HepG2 (cell line): ENCODE results near the gene RASD1. TPM values are rescaled to one million over a fixed set of nuclear protein-coding genes. Genes with fewer than 3 reads are reported as not detected.

Experiments used
- ATAC-seq: fragments of 200-7000 bp; cut with Tn5 transposase; 3 replicates; pipeline ENCODE4 v1.9.1; 2020; ENCODE audit warnings: mild to moderate bottlenecking, moderate library complexity
- BruUV-seq: library from RNA; stranded (reverse); fragments of 400-500 nt; replicated peaks from 2 replicates; lab custom pipeline; 2021; lab: Mats Ljungman, UMichigan
- CTCF ChIA-PET: fragments of 300-600 bp; formaldehyde crosslinking; extraction: SDS; loops from one replicate; lab custom pipeline; 2021; ENCODE audit warnings: low total read pairs, inconsistent platforms, low intra/inter-chr PET ratio; lab: Yijun Ruan, JAX
- POLR2A ChIA-PET: fragments of 350-600 bp; sonication (Branson Sonifier 250); formaldehyde crosslinking; loops from one replicate; lab custom pipeline; 2020; ENCODE audit warnings: antibody characterized with exemption, inconsistent platforms; lab: Yijun Ruan, JAX
- DNase-seq: peaks from one replicate; pipeline ENCODE4 v3.0.0-alpha.2; 2015; ENCODE audit warnings: low spot score
- FAIRE-seq: peaks from 3 replicates; lab custom pipeline; 2011; peaks lifted over from hg19 to GRCh38; lab: Jason Lieb, UNC
- H2AFZ ChIP-seq: one replicate; pipeline ENCODE4 v1.6.1; 2011; ENCODE audit warnings: low read length, inconsistent platforms
- H3K27ac ChIP-seq: fragments of 300-600 bp; 3 replicates; pipeline ENCODE4 v1.8.0; 2011; ENCODE audit warnings: mixed run types, mild to moderate bottlenecking, mixed read lengths, low read length, inconsistent platforms; ENCODE audit not compliant: insufficient read depth; ENCODE audit errors: extremely low read length
- H3K27me3 ChIP-seq, 2 experiments: fragments of 200-600 bp in 1 of 2; 2 replicates in 1 of 2; 3 replicates in 1 of 2; pipeline versions ENCODE4 v1.6.0 to v1.8.0; 2011; ENCODE audit warnings: low read length in 2 of 2, mild to moderate bottlenecking in 2 of 2, moderate library complexity in 2 of 2, inconsistent platforms in 1 of 2; ENCODE audit not compliant: insufficient read depth in 2 of 2, control insufficient read depth in 1 of 2
- H3K36me3 ChIP-seq, 2 experiments: fragments of 200-600 bp in 1 of 2; replicated peaks in 1 of 2; 2 replicates in 1 of 2; 3 replicates in 1 of 2; pipeline versions ENCODE4 v1.5.1 to v1.8.0; 2011; ENCODE audit warnings: low read length in 2 of 2, inconsistent platforms in 1 of 2; ENCODE audit not compliant: insufficient read depth in 2 of 2, control insufficient read depth in 1 of 2
- H3K4me1 ChIP-seq: 2 replicates; pipeline ENCODE4 v1.5.1; 2012; ENCODE audit warnings: low read length, inconsistent platforms; ENCODE audit not compliant: insufficient read depth
- H3K4me2 ChIP-seq: 2 replicates; pipeline ENCODE4 v1.6.0; 2011; ENCODE audit warnings: low read depth, low read length, inconsistent platforms
- H3K4me3 ChIP-seq, 3 experiments: fragments of 200-600 bp in 1 of 3; sonication (generic), shearing (Covaris generic) in 1 of 3; replicated peaks in 1 of 3; 2 replicates each; pipeline ENCODE4 v1.5.1; 2011 to 2016; ENCODE audit warnings: low read length in 3 of 3, inconsistent platforms in 2 of 3, low read depth in 2 of 3, mild to moderate bottlenecking in 2 of 3, control low read depth in 1 of 3, mixed read lengths in 1 of 3; ENCODE audit not compliant: insufficient read depth in 1 of 3
- H3K79me2 ChIP-seq: one replicate; pipeline ENCODE4 v1.6.1; 2011; ENCODE audit warnings: low read length, inconsistent platforms; ENCODE audit not compliant: insufficient read depth
- H3K9ac ChIP-seq: 2 replicates; pipeline ENCODE4 v1.6.0; 2011; ENCODE audit warnings: mild to moderate bottlenecking, low read depth, low read length, inconsistent platforms; ENCODE audit not compliant: insufficient read depth
- H3K9me3 ChIP-seq: 2 replicates; pipeline ENCODE4 v1.5.1; 2012; ENCODE audit warnings: mild to moderate bottlenecking, low read length
- H4K20me1 ChIP-seq: 2 replicates; pipeline ENCODE4 v1.6.0; 2011; ENCODE audit warnings: inconsistent platforms, mild to moderate bottlenecking, low read length, moderate library complexity; ENCODE audit not compliant: insufficient read depth
- ARID5B ChIP-seq: IDR thresholded peaks from 2 replicates; pipeline ENCODE4 v1.4.0; 2020; ENCODE audit warnings: mild to moderate bottlenecking, missing genetic modification reagents
- EHMT2 ChIP-seq: fragments of 200-600 bp; sonication (generic); IDR thresholded peaks from 2 replicates; pipeline ENCODE4 v1.7.0; 2017; ENCODE audit warnings: antibody characterized with exemption, low read depth, low read length, borderline replicate concordance
- GATAD2A ChIP-seq: IDR thresholded peaks from 2 replicates; pipeline ENCODE4 v1.6.1; 2016
- NKX3-1 ChIP-seq: sonication (generic); formaldehyde crosslinking; IDR thresholded peaks from 2 replicates; pipeline ENCODE4 v1.5.0; 2020; ENCODE audit warnings: missing genetic modification reagents
- RARA ChIP-seq: IDR thresholded peaks from 2 replicates; pipeline ENCODE4 v1.6.1; 2016; ENCODE audit warnings: missing genetic modification reagents, missing compliant biosample characterization
- SALL1 ChIP-seq: sonication (generic); formaldehyde crosslinking; IDR thresholded peaks from 2 replicates; pipeline ENCODE4 v1.8.0; 2022; ENCODE audit warnings: mild to moderate bottlenecking, missing genetic modification reagents
- SAP130 ChIP-seq: IDR thresholded peaks from 2 replicates; pipeline ENCODE4 v1.6.1; 2016; ENCODE audit warnings: low read depth
- TEF ChIP-seq: sonication (generic); formaldehyde crosslinking; IDR thresholded peaks from 2 replicates; pipeline ENCODE4 v1.5.0; 2020; ENCODE audit warnings: missing genetic modification reagents
- TFAP4 ChIP-seq: sonication (generic); IDR thresholded peaks from 2 replicates; pipeline ENCODE4 v1.6.1; 2016; ENCODE audit warnings: low read depth, borderline replicate concordance
- ZNF264 ChIP-seq: sonication (generic); formaldehyde crosslinking; IDR thresholded peaks from 2 replicates; pipeline ENCODE4 v1.4.0; 2020; ENCODE audit warnings: missing genetic modification reagents
- ZNF460 ChIP-seq: sonication (generic); formaldehyde crosslinking; IDR thresholded peaks from 2 replicates; pipeline ENCODE4 v1.5.1; 2020; ENCODE audit warnings: missing genetic modification reagents, mild to moderate bottlenecking, borderline replicate concordance
- WGBS: methylation state at CpG from one replicate; pipeline ENCODE4 v1.1.6; 2017; ENCODE audit warnings: low lambda C conversion rate; 5-methylcytosine and 5-hydroxymethylcytosine counted together
- in situ Hi-C: cut with HindIII; loops from 2 replicates; pipeline ENCODE4 v1.10.0; 2017; ENCODE audit warnings: low pct_unique_long_range_greater_than_20kb; ENCODE audit not compliant: extremely low pct_ligation_motif_present
- intact Hi-C: fragments of 100-400 bp; cut with micrococcal nuclease; formaldehyde crosslinking; loops from one replicate; pipeline ENCODE4 v1.10.0; 2022; ENCODE audit not compliant: unreplicated experiment
- polyA plus RNA-seq, 8 experiments: library from polyadenylated mRNA; depleted of rRNA in 3 of 8; stranded (reverse) in 7 of 8; unstranded in 1 of 8; fragments of >200 nt; fragmentation: Illumina TruSeq in 4 of 8; extraction: Trizol in 4 of 8; gene quantifications; 2 replicates each; pipeline versions ENCODE4 v1.2.1 to v1.2.3, GENCODE V29; 2011 to 2016; ENCODE audit warnings: low read depth in 4 of 8, missing spikeins in 1 of 8, mixed read lengths in 1 of 8; ENCODE audit not compliant: insufficient read depth in 1 of 8
- total RNA-seq, 5 experiments: library from RNA; depleted of rRNA; stranded (reverse); fragments of >200 nt; fragmentation: Illumina TruSeq; extraction: Trizol; gene quantifications; 2 replicates each; pipeline ENCODE4 v1.2.3, GENCODE V29; 2016; ENCODE audit warnings: low read depth in 1 of 5

Gene RASD1
- total and polyA plus RNA-seq, 2 of the 13 experiments (the other 11 are each of a cell fraction or from before 2014, with no cell fraction given): 1.6 to 4.2 TPM

GRCh38 chr17:17468217-17469010 lies 27.8 kb downstream of the RASD1 start:
- peaks cover 7 to 43% of the 10 kb centered on the region in 2 experiments; a peak in 4 of 5 replicates for H3K27me3 ChIP-seq
- H3K79me2 ChIP-seq: no peaks in the 10 kb centered on the region
- no peaks in the 10 kb centered on the region for H3K36me3 ChIP-seq
- intact Hi-C loops: no loop called here
- H3K4me2 ChIP-seq: no peak overlapping the region
- H3K4me1 ChIP-seq: peaks cover 59% of the 10 kb centered on the region
- no peaks in the 10 kb centered on the region for H3K9me3 ChIP-seq
- ATAC-seq (no peak), FAIRE-seq (no peak), DNase-seq (no peak)
- POLR2A ChIA-PET: interaction anchor here (1.1 to 1.6 kb wide), 3 partner anchors 22 to 28 kb away, joined by 3 to 6 read pairs (median 5); partner anchors contain the start of gene RASD1
- no peak overlapping the region for H2AFZ ChIP-seq
- peak; percentile 26; the same call in 1 of the 2 replicates for TF ChIP-seq ARID5B (CRISPR knock-in tag)
- TF ChIP-seq RARA: peak; percentile 31; the same call in 1 of the 2 replicates
- TF ChIP-seq EHMT2: no peak
- TF ChIP-seq ZNF264 (CRISPR knock-in tag): peak; percentile 96
- no peak for TF ChIP-seq ZNF460
- peak; percentile 47 for TF ChIP-seq SAP130
- peak; percentile 12; the same call in 1 of the 2 replicates for TF ChIP-seq SALL1 (CRISPR knock-in tag)
- TF ChIP-seq NKX3-1 (CRISPR knock-in tag): no peak
- 0 out of 2 replicates have a peak, but pooled peaks have one; percentile 39 for TF ChIP-seq GATAD2A (CRISPR knock-in tag)
- TF ChIP-seq TEF: peak; percentile 35; the same call in 1 of the 2 replicates
- TF ChIP-seq TFAP4: peak; percentile 72; the same call in 1 of the 2 replicates
- CTCF ChIA-PET: no interaction called here
- 26% methylated on average over 5 of the region's 5 CpGs for WGBS
- H3K27ac ChIP-seq: no peak overlapping the region
- BruUV-seq: no TSS peak
- no peak overlapping the region for H3K4me3 ChIP-seq
- H3K9ac ChIP-seq: no peak overlapping the region
- no peaks in the 10 kb centered on the region for H4K20me1 ChIP-seq
- in situ Hi-C loops: no loop called here
